Measurements from ENCODE around the gene CYP46A1.

CYP46A1 gene

DNA sequence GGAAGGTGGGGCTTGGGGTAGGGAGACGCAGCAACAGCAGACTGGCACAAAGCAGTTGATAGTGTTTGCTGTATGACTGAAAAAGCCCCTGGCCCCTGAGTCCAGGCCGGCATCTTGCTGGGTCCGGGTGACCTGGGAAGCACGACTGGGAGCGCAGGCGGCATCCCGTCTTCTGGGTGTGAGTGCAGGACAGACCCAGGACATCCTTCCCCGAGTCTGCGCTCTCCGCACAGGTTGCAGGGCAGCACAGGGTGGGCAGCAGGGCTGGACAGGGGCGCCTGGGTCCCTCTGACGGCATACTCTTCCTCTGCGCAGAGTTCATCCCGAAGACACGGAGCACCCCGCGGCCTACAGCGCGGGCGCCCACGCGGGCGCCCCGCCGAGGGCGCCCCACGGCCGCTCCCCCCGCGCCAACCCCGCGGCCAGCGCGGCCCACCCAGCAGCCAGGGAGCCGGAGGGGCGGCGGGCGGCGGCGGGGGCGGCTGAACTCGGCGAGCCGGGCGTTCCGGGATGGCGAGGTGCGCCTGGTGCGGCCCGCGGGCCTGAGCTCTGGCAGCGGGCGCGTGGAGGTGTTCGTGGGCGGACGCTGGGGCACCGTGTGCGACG, 9.2 kb upstream of the CYP46A1 start:
- DNase-seq, result no peak

DNA sequence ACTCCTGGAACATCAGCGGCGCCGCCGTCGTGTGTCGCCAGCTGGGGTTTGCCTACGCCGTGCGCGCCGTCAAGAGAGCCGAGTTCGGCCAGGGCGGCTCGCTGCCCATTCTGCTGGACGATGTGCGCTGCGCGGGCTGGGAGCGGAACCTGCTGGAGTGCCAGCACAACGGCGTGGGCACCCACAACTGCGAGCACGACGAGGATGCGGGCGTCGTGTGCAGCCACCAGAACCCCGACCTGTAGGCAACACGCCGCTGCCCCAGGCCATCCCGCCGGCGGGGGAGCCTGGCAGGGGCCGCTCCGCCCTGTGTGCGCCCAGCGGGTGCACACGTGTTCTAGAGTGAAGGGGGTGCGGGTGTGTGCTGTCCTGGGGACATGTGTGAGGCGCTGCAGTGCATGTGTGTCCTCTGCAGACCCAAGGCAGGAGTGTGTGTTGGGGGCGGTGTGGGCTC, 8.7 kb upstream of the CYP46A1 start:
- no peak for DNase-seq

DNA sequence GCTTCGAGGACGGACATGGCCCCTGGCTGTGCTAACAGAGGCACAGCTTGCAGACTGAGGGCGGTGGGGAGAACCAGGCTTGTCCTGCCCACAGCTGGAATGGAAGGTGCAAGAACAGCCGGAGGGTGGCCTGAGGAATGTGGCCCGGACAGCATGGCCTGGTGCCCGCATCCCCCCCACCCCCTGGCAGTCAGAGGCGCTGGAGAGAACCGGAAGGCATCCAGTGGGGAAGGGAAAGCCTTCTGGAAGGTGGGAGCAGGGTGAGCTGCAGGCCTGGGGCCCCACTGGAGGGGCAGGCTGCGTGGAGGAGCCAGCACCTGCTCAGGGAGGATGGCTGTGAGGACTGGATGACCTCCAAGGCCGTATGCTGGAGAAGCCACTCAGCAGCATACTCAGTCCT, 8.1 kb upstream of the CYP46A1 start:
- DNase-seq, result no peak

DNA sequence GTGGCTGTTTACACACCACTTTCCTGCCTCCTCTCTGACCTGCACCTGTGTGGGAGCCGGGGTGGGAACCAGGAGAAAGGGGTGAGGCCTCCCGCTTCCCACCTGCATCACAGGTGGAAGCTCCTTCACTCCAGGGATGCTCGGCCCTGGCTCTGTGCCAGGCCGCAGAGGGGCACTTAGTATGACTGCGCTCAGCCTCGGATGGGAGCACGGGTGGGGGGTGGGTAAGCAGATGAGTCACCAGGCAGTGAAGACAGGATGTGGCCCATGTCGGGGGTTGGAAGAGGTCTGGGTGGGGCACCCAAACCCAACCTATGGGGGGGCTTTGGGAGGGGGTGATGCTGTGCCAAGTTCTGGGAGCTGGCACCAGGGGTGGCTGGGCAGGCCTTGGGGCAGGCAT, 7.4 kb upstream of the CYP46A1 start:
- no peak for DNase-seq

DNA sequence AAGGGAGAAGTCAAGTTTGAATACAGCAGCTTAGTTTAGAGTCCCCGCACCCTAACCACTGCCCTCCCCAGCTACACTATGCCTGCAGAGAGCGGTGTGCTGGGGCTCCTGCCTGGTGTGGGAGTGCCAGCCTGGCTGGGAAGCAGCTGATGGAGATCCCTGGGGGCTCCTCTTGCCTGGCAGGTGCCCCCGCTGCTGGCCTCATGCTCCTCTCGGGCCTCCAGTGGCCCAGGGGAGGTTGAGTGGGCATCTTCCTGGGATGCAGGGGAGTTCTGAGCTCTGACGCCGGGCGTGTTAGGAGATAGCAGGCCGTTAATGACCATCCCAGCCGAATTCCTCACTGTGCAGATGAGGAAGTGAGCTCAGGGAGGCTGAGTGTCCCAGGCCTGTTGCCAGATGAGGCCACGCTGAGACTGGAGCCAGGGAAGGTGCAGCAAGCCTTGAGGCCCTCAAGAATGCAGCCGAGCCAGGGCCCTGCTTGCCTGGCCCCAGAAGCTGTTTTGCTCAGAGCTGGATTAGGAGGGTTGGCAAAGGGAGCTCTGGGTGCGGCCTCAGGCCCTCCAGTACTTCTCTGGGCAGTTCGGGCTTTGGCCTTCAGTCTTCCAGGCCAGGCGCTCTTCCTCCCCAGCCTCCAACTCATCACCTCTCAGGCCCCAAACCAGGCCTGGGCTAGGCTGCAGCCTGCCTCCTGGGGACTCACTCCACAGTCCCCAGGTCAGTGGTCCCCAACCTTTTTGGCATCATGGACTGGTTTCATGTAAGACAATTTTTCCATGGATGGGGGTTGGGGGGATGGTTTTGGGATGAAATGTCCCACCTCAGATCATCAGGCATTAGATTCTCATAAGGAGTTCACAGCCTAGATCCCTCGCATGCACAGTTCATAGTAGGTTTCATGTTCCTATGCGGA, 6.6 kb upstream of the CYP46A1 start:
- DNase-seq, result no peak

DNA sequence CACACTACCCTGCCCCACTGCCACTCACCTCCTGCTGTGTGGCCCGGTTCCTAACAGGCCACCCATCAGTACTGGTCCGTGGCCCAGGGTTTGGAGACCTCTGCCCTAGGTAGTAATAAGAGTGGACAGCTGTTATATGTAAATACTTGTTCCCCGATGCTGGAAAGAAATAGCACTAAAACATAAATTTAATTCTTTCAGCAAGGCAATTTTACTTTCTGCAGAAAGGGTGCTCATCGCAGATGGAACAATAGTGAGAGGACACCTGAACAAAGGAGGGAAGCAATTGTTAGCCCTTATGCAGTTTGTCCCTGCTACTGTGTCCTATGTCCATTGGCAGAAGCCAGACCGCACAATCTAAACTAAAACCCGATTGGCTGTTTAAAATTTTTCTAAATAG, 5.9 kb upstream of the CYP46A1 start:
- DNase-seq, result no peak

DNA sequence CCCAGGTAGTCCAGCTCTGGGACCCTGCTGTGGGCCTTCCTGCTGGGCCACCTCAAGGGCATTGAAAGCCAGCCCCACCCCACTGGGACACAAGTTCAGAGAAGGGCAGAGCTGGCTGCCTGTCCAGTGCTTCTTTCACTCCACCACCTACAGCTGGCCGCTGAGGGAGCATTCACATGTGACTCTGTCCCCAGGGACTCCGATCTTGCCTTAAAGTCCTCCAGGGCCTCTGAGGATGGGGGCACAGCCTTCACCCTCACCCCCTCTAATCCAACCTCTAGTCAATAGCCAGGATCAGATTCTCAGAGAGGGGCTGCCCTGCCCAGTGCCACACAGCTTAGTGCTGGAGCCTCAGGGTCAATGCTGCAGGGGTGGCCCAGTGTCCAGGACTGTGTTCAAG, 5.0 kb upstream of the CYP46A1 start:
- DNase-seq, result no peak

DNA sequence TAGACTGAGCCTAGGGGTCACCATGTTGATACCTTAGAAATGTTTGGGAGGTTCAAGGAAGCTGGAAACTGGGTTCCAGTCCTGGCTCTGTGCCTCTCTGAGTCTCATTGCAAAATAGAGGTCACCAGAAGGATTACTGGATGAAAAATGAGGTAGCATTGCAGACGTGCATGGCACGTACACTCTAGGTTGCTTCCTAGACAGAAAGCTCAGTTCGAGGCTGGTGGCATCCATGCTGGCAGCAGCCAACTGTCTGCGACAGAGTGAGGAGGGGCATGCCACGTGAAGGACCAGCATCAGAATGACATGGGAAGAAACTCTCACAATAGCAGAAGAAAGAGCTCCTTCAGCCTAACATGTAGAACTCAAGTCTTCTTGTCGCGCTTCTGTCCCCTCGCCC, 4.6 kb upstream of the CYP46A1 start:
- DNase-seq, result no peak

DNA sequence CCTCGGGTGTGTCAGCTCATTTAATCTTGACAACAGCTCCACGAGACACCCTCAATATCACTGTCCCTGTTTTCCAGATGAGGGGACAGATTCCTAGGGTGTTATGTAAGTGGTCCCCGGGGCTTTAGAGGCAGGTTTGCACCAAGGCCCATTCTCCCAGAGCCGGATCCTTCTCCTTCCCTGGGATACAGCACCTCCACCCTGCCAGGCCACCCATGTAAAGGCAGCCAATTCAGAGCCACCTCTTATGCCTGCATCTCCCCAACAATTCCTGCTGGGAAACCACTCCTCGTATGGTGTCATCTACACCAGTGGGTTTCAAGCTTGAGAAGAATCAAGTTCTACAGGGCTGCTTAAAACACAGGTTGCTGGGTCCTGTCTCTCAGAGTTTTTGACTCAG, 4.1 kb upstream of the CYP46A1 start:
- no peak for DNase-seq

DNA sequence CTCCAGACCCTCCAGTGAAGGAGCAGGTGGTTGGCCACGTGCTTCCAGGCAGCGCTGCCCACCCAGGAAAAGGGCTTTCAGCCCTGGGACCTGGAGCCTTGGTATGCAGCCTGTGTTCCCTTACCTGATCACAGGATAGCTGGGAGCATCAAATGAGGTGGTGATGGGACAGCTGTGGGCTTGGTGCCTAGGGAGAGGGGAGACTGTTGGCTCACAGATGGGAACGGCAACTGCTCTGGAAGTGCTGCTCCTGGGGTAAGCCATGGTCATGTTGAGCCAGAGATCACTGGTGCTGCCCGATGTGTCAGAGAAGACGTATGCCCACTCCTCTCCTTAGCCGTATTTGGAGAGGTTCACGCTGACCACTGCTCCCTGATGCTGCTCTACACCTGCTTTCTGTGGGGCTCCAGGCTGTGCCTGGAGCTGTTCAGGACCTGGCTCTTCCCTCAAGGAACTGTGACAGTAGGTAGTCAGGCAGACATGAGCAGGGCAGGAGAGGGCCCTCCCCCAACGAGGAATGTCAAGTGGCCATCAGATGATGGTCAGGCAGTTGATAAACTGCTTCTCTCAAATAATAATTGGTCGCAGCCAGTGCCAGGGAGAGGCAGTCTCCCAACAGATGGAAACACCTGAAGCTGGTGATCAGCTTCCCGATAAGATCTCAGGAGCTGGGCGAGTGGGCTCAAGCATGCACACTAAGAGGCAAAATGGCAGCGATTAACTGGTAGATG, 2.8 kb upstream of the CYP46A1 start:
- DNase-seq, result no peak

DNA sequence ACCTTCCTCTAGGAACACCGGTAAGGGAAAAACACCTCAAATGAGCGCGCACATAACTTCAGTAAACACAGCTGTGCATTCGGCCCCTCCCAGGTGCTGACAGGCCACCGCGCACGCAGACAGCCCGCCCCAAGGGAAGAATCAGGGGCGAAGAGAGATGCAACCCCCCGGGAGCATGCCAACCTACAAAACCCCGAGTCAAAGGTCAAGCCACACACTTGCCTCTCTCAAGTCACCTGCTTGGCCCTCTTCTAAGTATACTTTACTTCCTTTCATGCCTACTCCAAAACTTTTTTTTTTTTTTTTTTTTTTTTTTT, 2.3 kb upstream of the CYP46A1 start:
- DNase-seq, result no peak

DNA sequence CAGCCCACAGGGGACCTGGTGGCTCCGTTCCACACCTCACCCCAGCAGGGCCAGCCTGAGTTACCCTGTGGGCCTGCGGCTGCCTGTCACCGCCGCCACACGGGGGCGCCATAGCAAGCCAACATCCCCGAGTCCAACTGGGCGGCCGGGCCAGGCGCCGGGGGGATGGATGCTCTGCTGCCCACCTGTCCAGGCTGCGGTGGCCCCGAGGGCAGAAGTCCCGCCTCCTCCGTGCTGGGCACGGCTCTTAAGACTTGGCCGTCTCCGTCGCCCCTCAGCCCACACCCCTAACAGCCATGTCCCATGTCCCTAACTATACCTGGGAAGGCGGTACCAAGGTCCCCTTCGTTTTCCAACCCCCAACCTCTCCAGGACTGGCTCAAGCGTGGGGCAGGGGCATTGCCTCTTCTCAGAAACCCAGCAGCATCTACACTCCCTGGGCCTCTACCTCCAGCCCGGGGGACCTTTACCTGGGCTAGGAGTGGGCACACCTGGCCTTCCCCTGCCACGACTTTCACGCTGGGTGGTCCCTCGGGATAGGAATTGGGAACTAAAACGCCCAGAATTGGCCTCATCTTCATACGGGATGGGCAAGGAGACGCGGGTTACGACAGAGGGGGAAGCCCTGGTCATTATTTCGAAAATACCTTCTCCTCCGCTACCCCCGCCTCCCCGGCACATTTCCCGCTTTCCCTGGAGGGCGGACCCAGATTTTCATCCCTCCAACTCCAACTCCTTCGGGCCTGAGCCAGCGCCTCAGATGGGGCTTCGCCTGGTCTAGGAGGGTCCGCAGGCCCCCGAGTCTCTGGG, 1.1 kb upstream of the CYP46A1 start:
- peak; percentile 91 for DNase-seq

DNA sequence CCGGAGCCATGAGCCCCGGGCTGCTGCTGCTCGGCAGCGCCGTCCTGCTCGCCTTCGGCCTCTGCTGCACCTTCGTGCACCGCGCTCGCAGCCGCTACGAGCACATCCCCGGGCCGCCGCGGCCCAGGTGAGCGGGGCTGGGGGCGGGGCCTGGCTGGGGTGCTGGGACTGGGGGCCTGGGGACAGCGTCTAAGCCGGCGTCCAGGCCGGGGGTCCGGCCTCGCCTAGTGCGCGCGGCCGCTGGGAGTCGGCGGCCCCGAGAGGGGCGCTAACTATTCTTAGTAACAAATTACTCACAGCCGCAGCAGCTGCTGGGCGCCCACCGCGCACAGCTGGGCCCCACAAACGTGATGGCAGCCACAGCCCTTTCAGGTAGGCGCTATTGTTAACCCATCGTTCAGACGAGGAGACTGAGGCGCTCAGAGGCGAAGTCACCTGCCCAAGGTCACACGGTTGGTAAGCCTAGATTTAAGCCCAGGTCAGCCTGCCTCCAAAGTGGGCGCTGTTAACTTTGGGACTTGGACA, 374 bp downstream of the CYP46A1 start:
- DNase-seq, result peak; percentile 51

DNA sequence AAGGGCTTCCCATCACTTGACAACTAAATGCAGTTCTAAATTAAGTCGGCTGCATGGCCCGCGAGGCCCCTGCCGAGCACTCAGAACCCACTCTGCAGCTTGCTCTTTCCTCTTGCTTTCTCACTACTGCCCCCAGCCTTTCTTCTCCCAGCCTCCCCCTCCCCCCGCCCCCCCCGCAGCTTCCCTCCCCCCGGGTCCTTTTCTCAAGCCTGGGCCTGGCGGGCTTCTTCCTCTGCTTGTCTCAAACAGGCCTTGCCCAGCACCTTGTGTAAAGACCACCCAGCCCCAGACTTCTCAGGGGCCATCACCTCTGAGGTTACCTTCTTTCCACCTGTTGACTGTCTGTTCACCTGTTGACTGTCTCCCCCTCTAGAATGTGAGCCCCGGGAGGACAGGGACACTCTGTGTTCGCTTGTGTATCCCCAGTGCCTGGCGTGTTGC, 1.1 kb downstream of the CYP46A1 start:
- DNase-seq, result no peak

DNA sequence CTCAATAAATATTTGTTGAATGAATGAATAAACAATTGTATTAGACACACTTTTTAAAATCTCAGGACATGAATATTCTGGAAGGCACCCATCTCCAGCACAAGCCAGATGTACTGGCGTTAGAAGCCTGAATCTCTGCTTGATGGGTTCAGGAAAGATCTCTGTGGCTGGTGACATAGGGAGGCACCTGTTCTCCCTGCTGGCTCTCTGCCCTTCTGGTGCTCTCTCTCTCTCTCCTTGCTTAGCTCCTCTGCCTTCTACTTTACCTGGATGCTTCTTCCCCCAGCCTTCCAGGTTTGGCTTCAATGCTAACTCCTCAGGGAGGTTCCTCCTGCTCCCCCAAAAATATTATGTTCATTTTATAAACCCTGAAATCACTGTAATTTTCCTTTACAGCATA, 1.5 kb downstream of the CYP46A1 start:
- DNase-seq, result no peak

DNA sequence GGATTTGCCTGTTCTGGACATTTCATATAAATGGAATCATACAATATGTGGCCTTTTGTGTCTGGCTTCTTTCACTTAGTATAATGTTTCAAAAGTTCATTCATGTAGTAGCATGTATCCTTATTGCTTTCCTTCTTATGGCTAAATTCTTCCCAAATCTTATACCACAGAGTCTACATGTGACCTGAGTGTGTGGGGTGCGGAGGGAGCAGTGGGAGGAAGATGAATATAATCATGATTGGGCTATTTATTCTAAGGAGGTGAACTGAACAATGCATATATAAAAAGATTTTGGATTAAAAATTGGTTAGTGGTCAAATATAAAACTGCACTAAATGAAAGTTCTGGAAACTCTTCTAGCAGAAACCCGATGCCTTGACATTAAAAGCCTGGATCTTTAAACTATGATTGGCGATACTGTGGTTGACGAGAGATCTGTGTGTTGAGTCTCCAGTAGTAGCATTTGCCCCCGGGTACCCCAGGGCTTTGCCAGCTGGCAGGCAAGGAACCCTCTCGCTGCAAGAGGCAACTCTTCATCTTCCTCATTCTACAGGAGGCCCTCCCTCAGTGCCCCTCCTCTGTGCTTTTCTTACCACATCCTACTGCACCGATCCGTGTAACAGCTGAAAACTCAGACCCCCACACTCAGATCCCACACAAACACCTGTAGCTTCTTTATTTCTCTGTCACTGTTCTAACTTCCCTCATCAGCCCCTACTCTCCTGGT, 2.6 kb downstream of the CYP46A1 start:
- DNase-seq, result no peak

DNA sequence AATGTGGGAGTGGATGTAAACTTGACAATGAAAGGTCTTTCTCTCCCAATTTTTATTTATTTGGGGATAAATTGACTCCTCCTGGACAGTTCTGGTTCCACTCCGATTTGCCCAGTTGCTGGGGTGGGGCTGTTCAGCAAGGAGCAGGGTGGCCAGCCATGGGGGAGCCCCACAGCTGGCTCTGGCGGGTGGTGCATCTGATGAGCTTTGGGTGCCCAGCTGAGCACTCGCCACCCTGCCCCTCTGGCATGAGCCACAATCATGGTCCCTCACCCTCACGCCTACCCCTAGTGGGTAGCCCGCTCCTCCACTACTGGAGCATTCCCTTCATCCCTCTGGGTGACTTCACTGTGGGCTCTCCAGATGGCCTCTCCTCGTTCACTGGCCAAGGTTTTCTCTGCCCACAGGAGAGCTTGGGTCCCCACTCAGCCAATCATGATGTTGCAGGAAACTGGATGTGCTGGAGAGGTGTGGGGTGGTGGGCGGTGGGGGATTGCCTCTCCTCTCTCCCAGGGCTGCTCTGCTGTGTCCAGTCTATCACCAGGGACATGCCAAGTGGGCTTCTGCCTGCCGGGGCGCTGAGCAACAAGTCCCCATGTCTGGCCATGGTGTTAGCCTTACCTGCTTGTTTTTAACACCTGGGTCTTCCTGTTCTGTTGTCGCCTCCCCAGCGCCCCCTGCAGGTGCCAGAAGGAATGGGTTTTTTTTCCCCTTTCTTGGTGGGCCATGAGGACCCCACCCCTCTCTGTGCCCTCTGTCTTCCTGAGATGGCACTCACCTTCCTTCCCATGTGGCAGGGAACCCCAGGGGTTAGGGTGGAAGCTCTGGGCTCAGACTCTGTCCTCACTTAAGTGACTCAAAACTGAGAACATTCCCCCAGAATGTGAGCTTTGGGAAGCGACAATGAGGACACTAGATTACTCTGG, 3.4 kb downstream of the CYP46A1 start:
- DNase-seq, result no peak

DNA sequence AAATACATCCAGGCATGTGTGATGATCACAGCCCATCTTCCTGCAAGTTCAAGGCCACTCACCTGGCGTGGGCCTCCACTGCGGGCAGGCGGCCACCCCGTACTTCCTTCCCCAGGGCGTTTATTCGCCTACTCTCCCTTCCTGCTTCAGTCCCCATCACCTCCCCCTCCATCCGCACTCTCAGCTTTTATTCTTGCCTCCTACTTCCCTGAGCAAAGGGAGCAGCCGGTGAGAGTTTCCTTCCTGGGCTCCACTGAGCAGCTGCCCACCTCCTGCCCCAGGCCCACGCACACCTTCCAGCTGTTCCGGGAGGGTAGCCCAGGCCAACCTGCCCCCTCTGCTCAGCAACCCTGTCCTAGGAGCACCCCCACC, 4.1 kb downstream of the CYP46A1 start:
- DNase-seq, result no peak

DNA sequence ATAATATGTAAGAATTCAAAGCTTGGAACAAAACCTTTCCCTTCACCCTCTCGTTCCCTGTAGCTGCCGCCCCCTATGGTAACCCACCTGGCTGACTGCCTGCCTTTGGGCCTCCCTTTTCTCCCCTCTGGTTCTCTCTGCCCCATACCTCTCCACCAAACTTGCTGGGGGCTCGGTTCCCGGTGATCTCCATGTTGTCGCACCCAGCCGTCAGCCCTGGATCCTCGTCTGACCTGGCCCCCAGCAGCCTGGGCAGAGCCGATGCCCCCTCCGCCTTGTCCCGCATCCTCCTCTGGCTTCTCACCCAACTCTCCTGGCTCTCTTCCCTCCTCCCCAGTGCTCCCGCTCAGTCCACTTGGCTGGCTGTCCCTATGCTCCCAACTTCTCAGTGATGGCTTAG, 4.5 kb downstream of the CYP46A1 start:
- no peak for DNase-seq

DNA sequence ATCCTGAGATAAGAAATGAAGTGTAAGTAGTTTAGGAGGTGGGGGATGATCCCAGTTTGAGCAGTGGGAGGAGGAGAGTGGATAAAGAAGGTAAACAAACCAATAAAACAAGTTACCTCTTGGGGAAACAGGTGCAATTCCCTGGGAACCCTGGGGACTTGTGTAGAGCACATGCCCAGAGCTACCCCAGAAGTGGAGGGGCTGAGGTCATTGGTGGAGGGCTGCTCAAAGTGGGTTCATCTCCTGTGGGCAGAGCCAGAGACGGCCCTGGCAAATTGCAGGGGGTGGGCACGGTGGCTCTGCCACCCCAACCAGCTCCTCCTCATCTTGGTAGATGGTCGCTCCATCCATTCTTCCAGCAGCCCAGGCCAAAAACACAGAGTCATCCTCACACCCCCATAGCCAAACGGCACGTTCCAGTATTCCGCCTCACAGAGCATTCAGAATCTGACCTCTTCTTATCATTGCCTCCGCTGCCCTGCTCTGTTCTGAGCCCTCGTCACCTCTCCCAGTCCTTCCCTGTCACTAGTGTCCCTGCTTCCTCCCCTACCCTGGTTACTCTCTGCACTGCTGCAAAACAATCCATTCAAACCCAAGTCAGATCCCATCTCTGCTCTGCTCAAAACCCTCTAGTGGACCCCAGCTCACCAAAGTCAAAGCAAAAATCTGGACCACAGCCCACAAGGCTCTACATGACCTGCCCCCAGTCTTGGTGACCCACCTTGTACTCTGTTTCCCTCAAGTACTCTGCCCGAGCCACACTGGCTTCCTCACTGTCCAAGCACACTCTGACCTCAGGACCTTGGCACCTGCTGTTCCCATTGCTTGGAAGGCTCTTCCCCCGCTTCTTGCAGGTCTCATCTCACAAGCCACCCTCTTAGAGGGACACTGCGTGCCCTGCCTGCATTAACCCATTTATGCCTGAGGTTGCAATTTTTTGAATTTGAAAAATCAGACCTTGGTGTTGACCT, 5.5 kb downstream of the CYP46A1 start:
- no peak for DNase-seq
